ENCODE data around the gene SARM1.
"Not testable (repeated sequence)": the region's sequence is repeated elsewhere in the genome, so short reads cannot be mapped to it uniquely, and the experiment has no call there.

The SARM1 gene

GRCh38 chr17:28371245-28372202 is at the start of gene SARM1:
Gene SARM1, plus strand, starts transcription at chr17:28371694. Its CDS starts 339 bp downstream, at chr17:28372033.
- FAIRE-seq, result no peak

GRCh38 chr17:28324267-28324745 is 47.2 kb upstream of the SARM1 start:
- FAIRE-seq, result no peak

- FAIRE-seq, result no peak
Measured at GRCh38 chr17:28324781-28325180, 46.7 kb upstream of the SARM1 start.

GRCh38 chr17:28325211-28325610 is 46.3 kb upstream of the SARM1 start:
- FAIRE-seq, result no peak

GRCh38 chr17:28326114-28326513 is 45.4 kb upstream of the SARM1 start:
- no peak for FAIRE-seq

- no peak for FAIRE-seq
Measured at GRCh38 chr17:28327031-28327607, 44.4 kb upstream of the SARM1 start.

GRCh38 chr17:28327709-28328108 is 43.8 kb upstream of the SARM1 start:
- FAIRE-seq, result no peak

GRCh38 chr17:28328325-28328724 is 43.2 kb upstream of the SARM1 start:
- no peak for FAIRE-seq

- FAIRE-seq, result no peak
Measured at GRCh38 chr17:28330671-28331070, 40.8 kb upstream of the SARM1 start.

- FAIRE-seq, result no peak
Measured at GRCh38 chr17:28331891-28332420, 39.5 kb upstream of the SARM1 start.

GRCh38 chr17:28333083-28333746 is 38.3 kb upstream of the SARM1 start:
- no peak for FAIRE-seq

GRCh38 chr17:28334171-28334570 is 37.3 kb upstream of the SARM1 start:
- FAIRE-seq, result no peak

- FAIRE-seq, result no peak
Measured at GRCh38 chr17:28334666-28335200, 36.8 kb upstream of the SARM1 start.

GRCh38 chr17:28335201-28335958 is 36.1 kb upstream of the SARM1 start, which contains the start of the genes IFT20 and TNFAIP1:
Gene IFT20, minus strand, starts transcription at chr17:28335472. Its CDS starts 3,487 bp downstream, at chr17:28331985.
Gene TNFAIP1, plus strand, starts transcription at chr17:28335761. Its CDS starts 3,761 bp downstream, at chr17:28339522.
- FAIRE-seq, result peak; percentile 93

- FAIRE-seq, result no peak
Measured at GRCh38 chr17:28335959-28336871, 35.3 kb upstream of the SARM1 start.

- no peak for FAIRE-seq
Measured at GRCh38 chr17:28338056-28338768, 33.3 kb upstream of the SARM1 start.

- not testable (repeated sequence) for FAIRE-seq
Measured at GRCh38 chr17:28338769-28339212, 32.7 kb upstream of the SARM1 start.

GRCh38 chr17:28339431-28339830 is 32.1 kb upstream of the SARM1 start:
- FAIRE-seq, result no peak

GRCh38 chr17:28340374-28340773 is 31.1 kb upstream of the SARM1 start:
- FAIRE-seq, result no peak

GRCh38 chr17:28341516-28341915 is 30.0 kb upstream of the SARM1 start:
- no peak for FAIRE-seq

All from colon (tissue), 2 donors.